Epithelial cell of esophagus (primary cell): ENCODE data around the gene PKP2.
"Not testable (repeated sequence)": the region's sequence is repeated elsewhere in the genome, so short reads cannot be mapped to it uniquely, and the experiment has no call there.

Experiments
- DNase-seq: peaks from one replicate; pipeline ENCODE4 v3.0.0; 2010; ENCODE audit warnings: low read depth
- H3K4me3 ChIP-seq: 2 replicates; pipeline ENCODE4 v1.5.1; 2011; ENCODE audit warnings: mild to moderate bottlenecking, low read length, control low read depth
- TF ChIP-seq, protein P1 (sequence below): IDR thresholded peaks from 2 replicates; pipeline ENCODE4 v1.5.1; 2011; ENCODE audit warnings: low read depth, mild to moderate bottlenecking, low read length, control low read depth, inconsistent platforms; ENCODE audit not compliant: insufficient read depth; ENCODE audit errors: missing control alignments

PKP2 gene

DNA sequence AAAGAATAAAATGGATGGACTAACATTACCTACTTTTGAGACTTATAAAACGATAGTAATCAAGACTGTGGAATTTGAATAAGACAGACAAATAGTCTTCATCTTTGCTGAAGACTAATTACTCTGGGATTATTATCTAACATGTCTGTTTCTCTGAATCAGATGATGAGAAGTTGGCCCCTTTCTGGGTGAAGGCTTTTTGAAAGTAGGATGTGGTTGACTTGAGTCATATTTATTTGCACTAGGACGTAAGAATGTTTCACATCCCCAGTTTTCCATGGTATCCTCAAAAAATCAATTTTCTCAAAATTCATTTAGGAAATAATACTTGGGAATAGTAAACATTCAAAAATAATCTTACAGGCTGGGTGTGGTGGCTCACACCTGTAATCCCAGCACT is 31.8 kb downstream of the PKP2 start:
- DNase-seq: peak; percentile 35
- TF ChIP-seq, protein P1, sequence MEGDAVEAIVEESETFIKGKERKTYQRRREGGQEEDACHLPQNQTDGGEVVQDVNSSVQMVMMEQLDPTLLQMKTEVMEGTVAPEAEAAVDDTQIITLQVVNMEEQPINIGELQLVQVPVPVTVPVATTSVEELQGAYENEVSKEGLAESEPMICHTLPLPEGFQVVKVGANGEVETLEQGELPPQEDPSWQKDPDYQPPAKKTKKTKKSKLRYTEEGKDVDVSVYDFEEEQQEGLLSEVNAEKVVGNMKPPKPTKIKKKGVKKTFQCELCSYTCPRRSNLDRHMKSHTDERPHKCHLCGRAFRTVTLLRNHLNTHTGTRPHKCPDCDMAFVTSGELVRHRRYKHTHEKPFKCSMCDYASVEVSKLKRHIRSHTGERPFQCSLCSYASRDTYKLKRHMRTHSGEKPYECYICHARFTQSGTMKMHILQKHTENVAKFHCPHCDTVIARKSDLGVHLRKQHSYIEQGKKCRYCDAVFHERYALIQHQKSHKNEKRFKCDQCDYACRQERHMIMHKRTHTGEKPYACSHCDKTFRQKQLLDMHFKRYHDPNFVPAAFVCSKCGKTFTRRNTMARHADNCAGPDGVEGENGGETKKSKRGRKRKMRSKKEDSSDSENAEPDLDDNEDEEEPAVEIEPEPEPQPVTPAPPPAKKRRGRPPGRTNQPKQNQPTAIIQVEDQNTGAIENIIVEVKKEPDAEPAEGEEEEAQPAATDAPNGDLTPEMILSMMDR: no peak
- H3K4me3 ChIP-seq: no peak overlapping the region

DNA sequence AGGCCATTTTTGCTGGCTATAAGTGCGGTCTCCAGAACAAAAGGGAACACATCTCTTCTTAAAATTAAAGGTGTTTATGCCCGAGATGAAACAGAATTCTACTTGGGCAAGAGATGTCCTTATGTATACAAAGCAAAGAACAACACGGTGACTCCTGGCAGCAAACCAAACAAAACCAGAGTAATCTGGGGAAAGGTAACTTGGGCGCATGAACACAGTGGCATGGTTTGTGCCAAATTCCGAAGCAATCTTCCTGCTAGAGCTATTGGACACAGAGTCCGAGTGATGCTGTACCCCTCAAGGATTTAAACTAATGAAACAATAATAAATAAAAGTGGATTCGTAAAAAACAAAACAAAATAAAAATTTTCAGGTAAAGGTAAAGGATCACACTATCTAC is 33.4 kb downstream of the PKP2 start:
- no peak overlapping the region for H3K4me3 ChIP-seq
- no peak for DNase-seq
- TF ChIP-seq, protein P1: no peak

DNA sequence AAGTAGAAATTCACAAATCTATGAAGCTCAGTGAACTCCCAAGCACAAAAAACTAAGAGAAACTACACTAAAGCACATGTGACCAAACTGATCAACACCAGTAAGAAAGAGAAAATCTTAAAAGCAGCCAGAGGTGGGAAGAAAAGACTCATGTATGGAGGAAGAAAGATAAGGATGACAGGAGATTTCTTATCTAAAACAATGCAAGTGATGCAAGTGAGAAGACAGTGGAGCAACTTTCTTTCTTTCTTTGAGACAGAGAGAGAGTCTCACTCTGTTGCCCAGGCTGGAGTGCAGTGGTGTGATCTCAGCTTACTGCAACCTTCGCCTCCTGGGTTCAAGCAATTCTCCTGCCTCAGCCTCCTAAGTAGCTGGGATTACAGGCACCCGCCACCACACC is 34.9 kb downstream of the PKP2 start:
- not testable (repeated sequence) for DNase-seq, H3K4me3 ChIP-seq

- H3K4me3 ChIP-seq: no peak overlapping the region
- TF ChIP-seq, protein P1: no peak
- peak; percentile 82 for DNase-seq
These were observed 36.4 kb downstream of the PKP2 start for GRCh38 chr12:32860192-32860591.

DNA sequence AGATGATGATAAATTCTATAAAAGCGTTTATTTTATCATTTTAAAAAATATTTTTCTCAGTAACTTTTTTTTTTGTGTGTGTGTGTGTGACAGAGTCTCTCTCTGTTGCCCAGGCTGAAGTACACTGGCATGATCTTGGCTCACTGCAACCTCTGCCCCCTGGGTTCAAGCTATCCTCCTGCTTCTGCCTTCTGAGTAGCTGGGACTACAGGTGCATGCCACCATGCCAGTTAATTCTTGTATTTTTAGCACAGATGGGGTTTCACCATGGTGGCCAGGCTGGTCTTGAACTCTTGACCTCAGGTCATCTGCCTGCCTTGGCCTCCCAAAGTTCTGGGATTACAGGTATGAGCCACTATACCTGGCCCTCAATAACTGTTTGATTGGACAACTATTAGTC is 37.2 kb downstream of the PKP2 start:
- no peak overlapping the region for H3K4me3 ChIP-seq
- TF ChIP-seq, protein P1: no peak
- DNase-seq: no peak

DNA sequence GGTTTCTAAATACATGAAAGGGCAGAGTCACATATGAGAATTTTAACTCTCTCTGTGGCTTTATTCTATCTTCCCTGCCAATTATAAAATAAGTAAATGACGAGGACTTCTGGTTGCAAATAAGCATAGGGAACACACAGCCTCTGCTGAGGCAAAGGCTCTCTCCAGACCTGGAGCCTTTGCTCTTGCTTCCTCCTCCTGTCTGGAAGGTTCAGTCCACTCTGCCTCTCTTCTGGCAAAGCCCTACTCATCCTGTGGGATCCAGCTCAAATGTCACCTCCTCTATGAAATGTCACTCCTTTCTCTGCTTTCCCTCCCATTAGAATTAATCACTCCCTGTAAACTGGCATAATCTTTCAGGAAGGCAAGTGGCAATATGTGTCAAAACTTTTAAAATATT is 41.9 kb downstream of the PKP2 start:
- DNase-seq: no peak
- H3K4me3 ChIP-seq: no peak overlapping the region
- TF ChIP-seq, protein P1: no peak

DNA sequence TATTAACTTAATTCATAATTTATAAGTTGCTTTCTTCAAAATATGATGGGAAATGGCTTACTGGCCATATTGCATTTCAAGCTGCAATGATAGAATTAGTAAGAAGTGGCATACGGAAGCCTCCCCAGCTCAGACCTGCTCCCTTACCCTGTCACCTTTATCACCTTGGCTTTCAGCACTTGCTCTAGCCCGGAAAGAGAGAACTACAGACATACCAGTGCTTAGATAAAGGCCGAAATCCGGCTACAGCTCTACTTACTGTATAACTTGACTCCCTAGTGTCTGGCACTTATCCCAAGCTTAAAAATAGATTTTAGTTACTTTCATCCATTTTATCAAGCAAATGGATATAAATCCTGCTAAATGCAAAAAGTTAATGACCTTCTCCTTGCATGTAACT is 42.5 kb downstream of the PKP2 start:
- TF ChIP-seq, protein P1: no peak
- no peak overlapping the region for H3K4me3 ChIP-seq
- no peak for DNase-seq

DNA sequence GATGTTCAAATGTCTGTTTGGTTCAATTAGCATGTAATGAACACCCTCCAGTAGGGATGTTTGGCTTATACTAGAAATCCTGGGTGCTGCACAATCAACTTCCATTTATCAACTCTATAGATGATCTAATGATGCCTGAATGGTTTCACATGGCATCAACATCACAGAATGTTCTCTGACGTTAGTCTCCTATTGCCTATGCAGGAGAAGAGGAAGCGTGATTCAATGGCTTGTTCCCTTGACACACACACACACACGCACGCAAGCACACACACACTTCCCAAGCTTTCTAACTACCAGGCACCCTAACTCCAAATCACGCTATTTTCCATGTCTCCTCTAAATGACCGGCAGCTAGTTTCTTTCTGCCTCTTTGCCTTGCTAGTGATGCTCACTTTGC is 49.3 kb downstream of the PKP2 start:
- TF ChIP-seq, protein P1: no peak
- no peak for DNase-seq
- H3K4me3 ChIP-seq: no peak overlapping the region
